Measurements from ENCODE around the gene NUB1. TPM values are rescaled to one million over a fixed set of nuclear protein-coding genes. Genes with fewer than 3 reads are reported as not detected.

NUB1 gene
- total RNA-seq, 1 donor = 50.7 TPM

DNA sequence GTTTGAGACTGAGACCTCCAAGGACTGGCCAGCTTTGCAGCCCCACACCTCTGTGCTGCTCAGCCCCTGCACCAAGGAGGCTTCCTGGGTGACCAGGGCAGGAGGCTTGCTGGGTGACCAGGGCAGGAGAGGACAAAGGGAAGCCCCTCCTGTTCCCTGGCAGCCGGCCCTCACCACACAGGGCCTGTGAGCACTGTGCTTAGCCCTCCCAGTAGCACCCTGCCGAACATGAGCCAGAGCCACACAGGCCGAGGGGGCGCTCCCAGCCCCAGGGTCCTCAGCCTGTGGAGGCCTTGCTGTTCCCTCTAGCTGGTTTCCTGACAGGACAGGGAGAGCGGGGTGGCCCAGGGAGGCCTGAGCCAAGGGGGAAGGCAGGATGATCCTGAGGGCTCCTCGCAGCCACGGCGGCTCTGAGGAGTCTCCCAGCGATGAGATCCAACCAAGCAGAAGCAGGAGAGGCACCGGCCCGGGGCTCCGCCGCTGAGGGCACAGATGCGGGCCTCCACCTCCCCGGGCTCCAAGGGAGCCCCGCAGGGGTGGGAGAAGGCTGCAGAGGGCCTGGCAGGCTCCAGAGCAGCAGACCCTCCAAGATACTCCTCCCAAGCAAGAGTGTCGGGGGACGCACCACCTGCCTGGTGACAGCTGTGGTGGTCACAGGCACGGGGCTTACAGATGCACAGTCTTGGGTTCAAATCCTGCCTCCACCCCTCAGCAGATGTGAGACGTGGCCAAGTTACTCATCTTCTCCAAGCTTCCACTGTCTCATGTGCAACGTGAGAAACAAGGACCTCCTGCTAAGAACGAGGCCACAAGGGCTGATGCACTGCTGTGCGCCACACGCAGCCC lies 45.8 kb downstream of the NUB1 start:
- H3K9me3 ChIP-seq (ENCODE audit: low read depth, low read length) = no peaks in the 10 kb centered on the region
- H3K4me3 ChIP-seq (ENCODE audit: insufficient read depth, low read length) = no peak overlapping the region
- no peaks in the 10 kb centered on the region for H3K79me2 ChIP-seq (ENCODE audit: insufficient read depth, low read length)
- DNase-seq (ENCODE audit: insufficient read length, low spot score, missing footprints) = peak; percentile 90
- H3K36me3 ChIP-seq (ENCODE audit: insufficient read depth, low read length) = no peaks in the 10 kb centered on the region
- no peaks in the 10 kb centered on the region for H4K20me1 ChIP-seq (ENCODE audit: insufficient read depth, low read length)
- no peak for TF ChIP-seq CTCF (IDR thresholded peaks at IDR 0.05; ENCODE audit: extremely low read depth, low read depth, low read length)
- H2AFZ ChIP-seq (ENCODE audit: low read length) = no peak overlapping the region
- no peak overlapping the region for H3K27ac ChIP-seq (ENCODE audit: low read depth, low read length)
- no peak overlapping the region for H3K4me2 ChIP-seq (ENCODE audit: insufficient read depth, low read length)
- no peaks in the 10 kb centered on the region for H3K4me1 ChIP-seq (ENCODE audit: insufficient read depth, low read length)
- H3K27me3 ChIP-seq (ENCODE audit: insufficient read depth, low read length) = peaks cover 11% of the 10 kb centered on the region

GRCh38 chr7:151388007-151388297 lies 46.3 kb downstream of the NUB1 start:
- Histone ChIP-seq H3K4me1 (ENCODE audit: insufficient read depth, low read length) (no peaks in the 10 kb centered on the region), H3K4me3 (ENCODE audit: insufficient read depth, low read length) (no peak overlapping the region), H3K36me3 (ENCODE audit: insufficient read depth, low read length) (no peaks in the 10 kb centered on the region), H3K27me3 (ENCODE audit: insufficient read depth, low read length) (peaks cover 7% of the 10 kb centered on the region), H3K27ac (ENCODE audit: low read depth, low read length) (no peak overlapping the region), H2AFZ (ENCODE audit: low read length) (no peak overlapping the region), H3K9me3 (ENCODE audit: low read depth, low read length) (no peaks in the 10 kb centered on the region), H3K4me2 (ENCODE audit: insufficient read depth, low read length) (no peak overlapping the region), H3K79me2 (ENCODE audit: insufficient read depth, low read length) (no peaks in the 10 kb centered on the region), H4K20me1 (ENCODE audit: insufficient read depth, low read length) (no peaks in the 10 kb centered on the region)
- peak; percentile 66 for DNase-seq (ENCODE audit: insufficient read length, low spot score, missing footprints)
- no peak for TF ChIP-seq CTCF (IDR thresholded peaks at IDR 0.05; ENCODE audit: extremely low read depth, low read depth, low read length)

DNA sequence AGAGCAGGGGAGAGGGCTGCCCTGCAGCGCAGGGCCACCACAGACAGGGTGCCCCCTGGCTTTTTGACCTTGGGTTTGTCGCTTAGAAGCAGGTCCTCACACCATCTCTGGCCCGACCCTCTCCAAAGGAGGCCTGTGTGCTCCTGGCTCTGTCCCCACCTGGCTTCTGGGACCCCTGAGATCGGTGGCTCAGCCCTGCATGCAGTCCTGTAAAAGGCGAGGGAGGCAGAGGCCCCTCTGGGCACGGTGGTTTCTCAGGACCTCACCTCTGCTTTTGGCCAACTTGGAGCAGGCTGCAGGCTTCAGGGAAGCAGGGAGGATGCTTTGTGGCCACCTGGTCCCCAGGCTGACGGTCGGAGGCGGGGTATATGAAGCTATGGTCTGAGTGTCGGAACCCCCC lies 46.8 kb downstream of the NUB1 start:
- Histone ChIP-seq H2AFZ (ENCODE audit: low read length) (no peak overlapping the region), H3K4me3 (ENCODE audit: insufficient read depth, low read length) (no peak overlapping the region), H4K20me1 (ENCODE audit: insufficient read depth, low read length) (no peaks in the 10 kb centered on the region), H3K79me2 (ENCODE audit: insufficient read depth, low read length) (no peaks in the 10 kb centered on the region), H3K27ac (ENCODE audit: low read depth, low read length) (no peak overlapping the region), H3K36me3 (ENCODE audit: insufficient read depth, low read length) (no peaks in the 10 kb centered on the region), H3K27me3 (ENCODE audit: insufficient read depth, low read length) (peaks cover 12% of the 10 kb centered on the region), H3K4me1 (ENCODE audit: insufficient read depth, low read length) (no peaks in the 10 kb centered on the region), H3K9me3 (ENCODE audit: low read depth, low read length) (no peaks in the 10 kb centered on the region), H3K4me2 (ENCODE audit: insufficient read depth, low read length) (no peak overlapping the region)
- DNase-seq (ENCODE audit: insufficient read length, low spot score, missing footprints) = no peak
- no peak for TF ChIP-seq CTCF (IDR thresholded peaks at IDR 0.05; ENCODE audit: extremely low read depth, low read depth, low read length)

- Histone ChIP-seq H3K79me2 (ENCODE audit: insufficient read depth, low read length) (no peaks in the 10 kb centered on the region), H3K4me1 (ENCODE audit: insufficient read depth, low read length) (no peaks in the 10 kb centered on the region), H3K27ac (ENCODE audit: low read depth, low read length) (no peak overlapping the region), H4K20me1 (ENCODE audit: insufficient read depth, low read length) (no peaks in the 10 kb centered on the region), H3K4me2 (ENCODE audit: insufficient read depth, low read length) (no peak overlapping the region), H3K4me3 (ENCODE audit: insufficient read depth, low read length) (no peak overlapping the region), H3K27me3 (ENCODE audit: insufficient read depth, low read length) (peaks cover 12% of the 10 kb centered on the region), H3K9me3 (ENCODE audit: low read depth, low read length) (no peaks in the 10 kb centered on the region), H2AFZ (ENCODE audit: low read length) (no peak overlapping the region), H3K36me3 (ENCODE audit: insufficient read depth, low read length) (no peaks in the 10 kb centered on the region)
- TF ChIP-seq CTCF (IDR thresholded peaks at IDR 0.05; ENCODE audit: extremely low read depth, low read depth, low read length) = no peak
- peak; percentile 61 for DNase-seq (ENCODE audit: insufficient read length, low spot score, missing footprints)
Measured at GRCh38 chr7:151389096-151389767, 47.6 kb downstream of the NUB1 start.
